HepG2 (cell line): ENCODE results near the gene PDIA4. TPM values are rescaled to one million over a fixed set of nuclear protein-coding genes. Genes with fewer than 3 reads are reported as not detected.
A peak's percentile ranks its signal among the peaks of the same experiment; 100 is the strongest.

Source experiments
- BRD4 ChIP-seq: sonication (generic); formaldehyde crosslinking; IDR thresholded peaks from 2 replicates; pipeline ENCODE4 v1.4.0; 2020; ENCODE audit warnings: missing genetic modification reagents
- NFE2L2 ChIP-seq: fragments of 150-350 bp; IDR thresholded peaks from 2 replicates; pipeline ENCODE4 v1.6.1; 2014; ENCODE audit warnings: low read length
- PITX1 ChIP-seq: sonication (generic); formaldehyde crosslinking; IDR thresholded peaks from 2 replicates; pipeline ENCODE4 v1.5.1; 2020; ENCODE audit warnings: mild to moderate bottlenecking, missing genetic modification reagents
- REPIN1 ChIP-seq: sonication (generic); formaldehyde crosslinking; IDR thresholded peaks from 2 replicates; pipeline ENCODE4 v1.8.0; 2022; ENCODE audit warnings: missing genetic modification reagents, low read depth, mild to moderate bottlenecking, borderline replicate concordance
- SALL2 ChIP-seq: sonication (generic); formaldehyde crosslinking; IDR thresholded peaks from 2 replicates; pipeline ENCODE4 v1.8.1; 2023; ENCODE audit warnings: mild to moderate bottlenecking, missing genetic modification reagents, inconsistent platforms
- SAP130 ChIP-seq: IDR thresholded peaks from 2 replicates; pipeline ENCODE4 v1.6.1; 2016; ENCODE audit warnings: low read depth
- TRIM24 ChIP-seq: sonication (generic); formaldehyde crosslinking; IDR thresholded peaks from 2 replicates; pipeline ENCODE4 v1.8.0; 2022; ENCODE audit warnings: mild to moderate bottlenecking, missing genetic modification reagents
- ZFP62 ChIP-seq: sonication (generic); formaldehyde crosslinking; IDR thresholded peaks from 2 replicates; pipeline ENCODE4 v1.4.0; 2020; ENCODE audit warnings: missing genetic modification reagents
- ZNF263 ChIP-seq: sonication (generic); formaldehyde crosslinking; IDR thresholded peaks from 2 replicates; pipeline ENCODE4 v1.4.0; 2020; ENCODE audit warnings: missing genetic modification reagents
- ZNF292 ChIP-seq: sonication (generic); formaldehyde crosslinking; IDR thresholded peaks from 2 replicates; pipeline ENCODE4 v1.8.1; 2022; ENCODE audit warnings: mild to moderate bottlenecking, low read depth, missing genetic modification reagents, borderline replicate concordance
- ZNF33B ChIP-seq: sonication (generic); formaldehyde crosslinking; IDR thresholded peaks from 2 replicates; pipeline ENCODE4 v1.5.1; 2020; ENCODE audit warnings: mild to moderate bottlenecking, missing genetic modification reagents
- ZNF383 ChIP-seq: sonication (generic); formaldehyde crosslinking; IDR thresholded peaks from 2 replicates; pipeline ENCODE4 v1.4.0; 2020; ENCODE audit warnings: missing genetic modification reagents, mild to moderate bottlenecking, borderline replicate concordance
- ZNF460 ChIP-seq: sonication (generic); formaldehyde crosslinking; IDR thresholded peaks from 2 replicates; pipeline ENCODE4 v1.5.1; 2020; ENCODE audit warnings: missing genetic modification reagents, mild to moderate bottlenecking, borderline replicate concordance
- ZNF703 ChIP-seq: sonication (generic); formaldehyde crosslinking; IDR thresholded peaks from 2 replicates; pipeline ENCODE4 v1.5.1; 2020; ENCODE audit warnings: missing genetic modification reagents, mild to moderate bottlenecking, moderate library complexity, borderline replicate concordance
- polyA plus RNA-seq, 8 experiments: library from polyadenylated mRNA; depleted of rRNA in 3 of 8; stranded (reverse) in 7 of 8; unstranded in 1 of 8; fragments of >200 nt; fragmentation: Illumina TruSeq in 4 of 8; extraction: Trizol in 4 of 8; gene quantifications; 2 replicates each; pipeline versions ENCODE4 v1.2.1 to v1.2.3, GENCODE V29; 2011 to 2016; ENCODE audit warnings: low read depth in 4 of 8, missing spikeins in 1 of 8, mixed read lengths in 1 of 8; ENCODE audit not compliant: insufficient read depth in 1 of 8
- total RNA-seq, 5 experiments: library from RNA; depleted of rRNA; stranded (reverse); fragments of >200 nt; fragmentation: Illumina TruSeq; extraction: Trizol; gene quantifications; 2 replicates each; pipeline ENCODE4 v1.2.3, GENCODE V29; 2016; ENCODE audit warnings: low read depth in 1 of 5
- TF ChIP-seq, protein P1 (sequence below): sonication (generic); formaldehyde crosslinking; IDR thresholded peaks from 2 replicates; pipeline ENCODE4 v1.8.0; 2022; ENCODE audit warnings: missing genetic modification reagents, mild to moderate bottlenecking, borderline replicate concordance
- TF ChIP-seq, protein P2 (sequence below): sonication (generic); formaldehyde crosslinking; IDR thresholded peaks from 2 replicates; pipeline ENCODE4 v1.8.0; 2022; ENCODE audit warnings: missing genetic modification reagents, mild to moderate bottlenecking, moderate library complexity, borderline replicate concordance
- TF ChIP-seq, protein P3 (sequence below): sonication (generic); formaldehyde crosslinking; IDR thresholded peaks from 2 replicates; pipeline ENCODE4 v1.5.0; 2020; ENCODE audit warnings: missing genetic modification reagents
- TF ChIP-seq, protein P4 (sequence below): IDR thresholded peaks from 2 replicates; pipeline ENCODE4 v1.6.1; 2016; ENCODE audit warnings: low read depth
- TF ChIP-seq, protein P5 (sequence below): sonication (generic); formaldehyde crosslinking; IDR thresholded peaks from 2 replicates; pipeline ENCODE4 v1.5.0; 2020; ENCODE audit warnings: mild to moderate bottlenecking, missing genetic modification reagents, borderline replicate concordance
- TF ChIP-seq, protein P6 (sequence below): IDR thresholded peaks from 2 replicates; pipeline ENCODE4 v1.6.1; 2016; ENCODE audit warnings: low read depth, control low read depth

Gene PDIA4
- total and polyA plus RNA-seq, 2 of the 13 experiments (the other 11 are each of a cell fraction or from before 2014, with no cell fraction given), result 278 to 402 TPM

DNA sequence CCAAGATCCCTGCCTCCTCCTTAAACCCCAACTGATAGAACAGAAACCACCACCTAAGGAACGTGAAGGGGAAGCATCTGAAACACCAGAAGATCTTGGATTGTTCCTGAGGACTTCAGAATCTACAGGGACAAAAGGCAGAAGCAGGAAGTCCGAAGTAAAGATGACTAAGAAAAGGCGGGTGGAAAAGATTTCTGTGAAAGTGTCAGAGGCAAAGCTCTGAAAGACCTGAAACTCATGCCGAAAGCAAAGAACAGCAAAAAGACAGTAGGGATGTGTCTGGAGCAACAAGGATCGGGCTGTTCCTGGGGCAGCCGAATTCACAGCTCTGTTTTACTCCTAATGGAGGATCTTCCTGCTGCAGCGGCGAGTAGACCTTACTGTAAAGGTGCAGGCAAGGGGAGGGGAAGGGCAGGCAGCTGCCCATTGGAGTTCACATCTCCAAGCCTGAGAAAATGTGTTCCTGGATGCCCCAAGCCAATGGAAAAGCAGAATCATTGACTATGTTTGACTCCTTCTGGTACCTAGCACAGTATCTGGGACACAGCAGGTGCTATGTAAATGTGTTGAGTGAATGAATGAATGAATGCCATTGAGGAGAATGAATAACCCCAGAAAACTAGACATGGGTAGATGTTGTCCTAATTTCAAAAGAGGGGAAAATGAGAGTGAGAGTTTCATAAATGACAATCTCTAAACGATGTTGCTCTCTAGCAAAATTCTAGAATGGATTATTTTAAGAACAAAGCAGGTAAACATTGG is 40.4 kb downstream of the PDIA4 start (continued):
- TF ChIP-seq SAP130 (CRISPR knock-in tag), result peak; percentile 18
- TF ChIP-seq ZNF292, result no peak
- TF ChIP-seq TRIM24 (CRISPR knock-in tag), result no peak
- no peak for TF ChIP-seq BRD4
- TF ChIP-seq, protein P1, sequence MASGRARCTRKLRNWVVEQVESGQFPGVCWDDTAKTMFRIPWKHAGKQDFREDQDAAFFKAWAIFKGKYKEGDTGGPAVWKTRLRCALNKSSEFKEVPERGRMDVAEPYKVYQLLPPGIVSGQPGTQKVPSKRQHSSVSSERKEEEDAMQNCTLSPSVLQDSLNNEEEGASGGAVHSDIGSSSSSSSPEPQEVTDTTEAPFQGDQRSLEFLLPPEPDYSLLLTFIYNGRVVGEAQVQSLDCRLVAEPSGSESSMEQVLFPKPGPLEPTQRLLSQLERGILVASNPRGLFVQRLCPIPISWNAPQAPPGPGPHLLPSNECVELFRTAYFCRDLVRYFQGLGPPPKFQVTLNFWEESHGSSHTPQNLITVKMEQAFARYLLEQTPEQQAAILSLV, result no peak
- no peak for TF ChIP-seq ZNF33B (CRISPR knock-in tag)
- no peak for TF ChIP-seq SALL2
- TF ChIP-seq ZNF460 (CRISPR knock-in tag), result no peak
- TF ChIP-seq, protein P2, sequence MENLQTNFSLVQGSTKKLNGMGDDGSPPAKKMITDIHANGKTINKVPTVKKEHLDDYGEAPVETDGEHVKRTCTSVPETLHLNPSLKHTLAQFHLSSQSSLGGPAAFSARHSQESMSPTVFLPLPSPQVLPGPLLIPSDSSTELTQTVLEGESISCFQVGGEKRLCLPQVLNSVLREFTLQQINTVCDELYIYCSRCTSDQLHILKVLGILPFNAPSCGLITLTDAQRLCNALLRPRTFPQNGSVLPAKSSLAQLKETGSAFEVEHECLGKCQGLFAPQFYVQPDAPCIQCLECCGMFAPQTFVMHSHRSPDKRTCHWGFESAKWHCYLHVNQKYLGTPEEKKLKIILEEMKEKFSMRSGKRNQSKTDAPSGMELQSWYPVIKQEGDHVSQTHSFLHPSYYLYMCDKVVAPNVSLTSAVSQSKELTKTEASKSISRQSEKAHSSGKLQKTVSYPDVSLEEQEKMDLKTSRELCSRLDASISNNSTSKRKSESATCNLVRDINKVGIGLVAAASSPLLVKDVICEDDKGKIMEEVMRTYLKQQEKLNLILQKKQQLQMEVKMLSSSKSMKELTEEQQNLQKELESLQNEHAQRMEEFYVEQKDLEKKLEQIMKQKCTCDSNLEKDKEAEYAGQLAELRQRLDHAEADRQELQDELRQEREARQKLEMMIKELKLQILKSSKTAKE, result no peak
- TF ChIP-seq ZNF263 (CRISPR knock-in tag), result no peak
- no peak for TF ChIP-seq ZNF703
- TF ChIP-seq, protein P3, sequence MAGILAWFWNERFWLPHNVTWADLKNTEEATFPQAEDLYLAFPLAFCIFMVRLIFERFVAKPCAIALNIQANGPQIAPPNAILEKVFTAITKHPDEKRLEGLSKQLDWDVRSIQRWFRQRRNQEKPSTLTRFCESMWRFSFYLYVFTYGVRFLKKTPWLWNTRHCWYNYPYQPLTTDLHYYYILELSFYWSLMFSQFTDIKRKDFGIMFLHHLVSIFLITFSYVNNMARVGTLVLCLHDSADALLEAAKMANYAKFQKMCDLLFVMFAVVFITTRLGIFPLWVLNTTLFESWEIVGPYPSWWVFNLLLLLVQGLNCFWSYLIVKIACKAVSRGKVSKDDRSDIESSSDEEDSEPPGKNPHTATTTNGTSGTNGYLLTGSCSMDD (CRISPR knock-in tag), result no peak
- no peak for TF ChIP-seq REPIN1 (CRISPR knock-in tag)
- TF ChIP-seq, protein P4, sequence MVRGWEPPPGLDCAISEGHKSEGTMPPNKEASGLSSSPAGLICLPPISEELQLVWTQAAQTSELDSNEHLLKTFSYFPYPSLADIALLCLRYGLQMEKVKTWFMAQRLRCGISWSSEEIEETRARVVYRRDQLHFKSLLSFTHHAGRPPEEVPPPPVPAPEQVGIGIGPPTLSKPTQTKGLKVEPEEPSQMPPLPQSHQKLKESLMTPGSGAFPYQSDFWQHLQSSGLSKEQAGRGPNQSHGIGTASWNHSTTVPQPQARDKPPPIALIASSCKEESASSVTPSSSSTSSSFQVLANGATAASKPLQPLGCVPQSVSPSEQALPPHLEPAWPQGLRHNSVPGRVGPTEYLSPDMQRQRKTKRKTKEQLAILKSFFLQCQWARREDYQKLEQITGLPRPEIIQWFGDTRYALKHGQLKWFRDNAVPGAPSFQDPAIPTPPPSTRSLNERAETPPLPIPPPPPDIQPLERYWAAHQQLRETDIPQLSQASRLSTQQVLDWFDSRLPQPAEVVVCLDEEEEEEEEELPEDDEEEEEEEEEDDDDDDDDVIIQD (CRISPR knock-in tag), result no peak
- TF ChIP-seq NFE2L2, result no peak
- TF ChIP-seq ZFP62, result no peak
- TF ChIP-seq ZNF383 (CRISPR knock-in tag), result 0 out of 2 replicates have a peak, but pooled peaks have one; percentile 32
- no peak for TF ChIP-seq PITX1
- TF ChIP-seq, protein P5, sequence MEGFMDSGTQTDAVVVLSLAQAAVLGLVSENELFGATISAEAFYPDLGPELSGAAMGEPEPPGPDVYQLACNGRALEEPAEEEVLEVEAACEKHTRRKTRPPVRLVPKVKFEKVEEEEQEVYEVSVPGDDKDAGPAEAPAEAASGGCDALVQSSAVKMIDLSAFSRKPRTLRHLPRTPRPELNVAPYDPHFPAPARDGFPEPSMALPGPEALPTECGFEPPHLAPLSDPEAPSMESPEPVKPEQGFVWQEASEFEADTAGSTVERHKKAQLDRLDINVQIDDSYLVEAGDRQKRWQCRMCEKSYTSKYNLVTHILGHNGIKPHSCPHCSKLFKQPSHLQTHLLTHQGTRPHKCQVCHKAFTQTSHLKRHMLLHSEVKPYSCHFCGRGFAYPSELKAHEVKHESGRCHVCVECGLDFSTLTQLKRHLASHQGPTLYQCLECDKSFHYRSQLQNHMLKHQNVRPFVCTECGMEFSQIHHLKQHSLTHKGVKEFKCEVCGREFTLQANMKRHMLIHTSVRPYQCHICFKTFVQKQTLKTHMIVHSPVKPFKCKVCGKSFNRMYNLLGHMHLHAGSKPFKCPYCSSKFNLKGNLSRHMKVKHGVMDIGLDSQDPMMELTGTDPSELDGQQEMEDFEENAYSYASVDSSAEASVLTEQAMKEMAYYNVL (CRISPR knock-in tag), result peak; percentile 37; the same call in 1 of the 2 replicates
- TF ChIP-seq, protein P6, sequence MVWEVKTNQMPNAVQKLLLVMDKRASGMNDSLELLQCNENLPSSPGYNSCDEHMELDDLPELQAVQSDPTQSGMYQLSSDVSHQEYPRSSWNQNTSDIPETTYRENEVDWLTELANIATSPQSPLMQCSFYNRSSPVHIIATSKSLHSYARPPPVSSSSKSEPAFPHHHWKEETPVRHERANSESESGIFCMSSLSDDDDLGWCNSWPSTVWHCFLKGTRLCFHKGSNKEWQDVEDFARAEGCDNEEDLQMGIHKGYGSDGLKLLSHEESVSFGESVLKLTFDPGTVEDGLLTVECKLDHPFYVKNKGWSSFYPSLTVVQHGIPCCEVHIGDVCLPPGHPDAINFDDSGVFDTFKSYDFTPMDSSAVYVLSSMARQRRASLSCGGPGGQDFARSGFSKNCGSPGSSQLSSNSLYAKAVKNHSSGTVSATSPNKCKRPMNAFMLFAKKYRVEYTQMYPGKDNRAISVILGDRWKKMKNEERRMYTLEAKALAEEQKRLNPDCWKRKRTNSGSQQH (CRISPR knock-in tag), result no peak
